ENCODE measurements around the gene FRG1. TPM values are rescaled to one million over a fixed set of nuclear protein-coding genes. Genes with fewer than 3 reads are reported as not detected.
"Not testable (repeated sequence)": the region's sequence is repeated elsewhere in the genome, so short reads cannot be mapped to it uniquely, and the experiment has no call there.

The FRG1 gene
- total and polyA plus RNA-seq, 2 of the 8 experiments (the other 6 are each of a cell fraction or from before 2014, with no cell fraction given) = 6.2 to 31.8 TPM

GRCh38 chr4:189926742-189927141, 13.9 kb upstream of the FRG1 start:
- H3K9me3 ChIP-seq (ENCODE audit: insufficient read depth in 2 of 2, low read depth in 1 of 2, low read length in 1 of 2); H4K8ac ChIP-seq (ENCODE audit: extremely low read depth, insufficient read depth, low read length); H4K91ac ChIP-seq (replicated peaks; ENCODE audit: insufficient read length, low read length); H3K79me1 ChIP-seq (ENCODE audit: low read depth, low read length); H3K27me3 ChIP-seq (replicated peaks in 1 of 4; ENCODE audit: control insufficient read depth in 3 of 4, extremely low read depth in 1 of 4, insufficient read depth in 3 of 4, low read length in 3 of 4); H4K20me1 ChIP-seq (replicated peaks in 1 of 2; ENCODE audit: control insufficient read depth in 1 of 2, insufficient read depth in 2 of 2, low read length in 2 of 2); H3K23me2 ChIP-seq (ENCODE audit: low read depth, low read length); DNase-seq (ENCODE audit: low read depth in 1 of 2, low spot score in 2 of 2); H3K27ac ChIP-seq (ENCODE audit: low read depth, low read length); H3K36me3 ChIP-seq (ENCODE audit: control insufficient read depth in 2 of 4, insufficient read depth in 4 of 4, low read length in 3 of 4); H3K14ac ChIP-seq (ENCODE audit: insufficient read length); H3K79me2 ChIP-seq (ENCODE audit: control insufficient read depth in 1 of 2, insufficient read depth in 2 of 2, low read length in 2 of 2); H3K4me3 ChIP-seq (ENCODE audit: extremely low read depth in 1 of 4, insufficient read depth in 2 of 4, low read depth in 3 of 4, low read length in 4 of 4); H3K4me2 ChIP-seq (ENCODE audit: insufficient read depth in 1 of 2, low read depth in 2 of 2, low read length in 2 of 2); H2AK5ac ChIP-seq (ENCODE audit: low read depth, low read length); H4K5ac ChIP-seq (ENCODE audit: insufficient read length, low read depth, low read length); FAIRE-seq; H2BK15ac ChIP-seq (ENCODE audit: low read length); H3K23ac ChIP-seq (ENCODE audit: insufficient read length); POLR2A ChIA-PET (ENCODE audit: partially characterized antibody); H3K4me1 ChIP-seq (replicated peaks in 1 of 4; ENCODE audit: control insufficient read depth in 3 of 4, insufficient read depth in 4 of 4, low read length in 3 of 4); H2BK12ac ChIP-seq (ENCODE audit: low read depth, low read length); H2BK5ac ChIP-seq (ENCODE audit: low read depth, low read length); H3K56ac ChIP-seq (replicated peaks; ENCODE audit: insufficient read length, low read depth, low read length); H3K18ac ChIP-seq (ENCODE audit: extremely low read depth, low read length); H2AFZ ChIP-seq (ENCODE audit: low read length); H3K4ac ChIP-seq (replicated peaks; ENCODE audit: insufficient read length, low read depth, low read length); H2BK120ac ChIP-seq (replicated peaks; ENCODE audit: low read depth, low read length); H2BK20ac ChIP-seq (ENCODE audit: low read length); H3K9ac ChIP-seq (replicated peaks in 1 of 4; ENCODE audit: extremely low read depth in 1 of 4, low read depth in 3 of 4, low read length in 3 of 4): not testable (repeated sequence)
- 100% methylated on average over 1 of the region's 5 CpGs; no CpG with 5 or more reads in 1 of the 2 experiments for WGBS, 2 experiments (ENCODE audit: extremely low coverage in 1 of 2, insufficient coverage in 1 of 2, insufficient read length in 1 of 2, insufficient replicate concordance in 2 of 2, low coverage in 1 of 2, low lambda C conversion rate in 2 of 2, missing lambda C conversion rate in 1 of 2)
- CTCF ChIA-PET (ENCODE audit: partially characterized antibody) = interaction anchor here (0.6 kb wide), 1 partner anchor 940 kb away, joined by 3 read pairs; no protein-coding TSS in a partner anchor
